ENCODE measurements around the gene SYCP3. TPM values are rescaled to one million over a fixed set of nuclear protein-coding genes. Genes with fewer than 3 reads are reported as not detected.

SYCP3 gene
- total RNA-seq, 1 experiment from 2014 or later: 0.19 TPM

GRCh38 chr12:101749657-101750056 lies 10.4 kb upstream of the SYCP3 start:
- no TSS peak for BruUV-seq (replicated peaks)
- Histone ChIP-seq H3K9me3 (ENCODE audit: low read depth, low read length, poor library complexity, severe bottlenecking) (no peaks in the 10 kb centered on the region), H3K36me3 (ENCODE audit: insufficient read depth, low read length, poor library complexity, severe bottlenecking) (no peaks in the 10 kb centered on the region), H3K4me1 (ENCODE audit: insufficient read depth, low read length, poor library complexity, severe bottlenecking) (no peaks in the 10 kb centered on the region), H3K4me3 (ENCODE audit: low read depth, low read length, poor library complexity, severe bottlenecking) (no peak overlapping the region), H3K27ac (ENCODE audit: low read depth, low read length, poor library complexity, severe bottlenecking) (no peak overlapping the region), H3K27me3 (replicated peaks; ENCODE audit: insufficient read depth, low read depth, low read length, poor library complexity) (no peaks in the 10 kb centered on the region)
- POLR2A ChIA-PET (ENCODE audit: low non-redundant PET): no interaction called here
- intact Hi-C loops (cut with micrococcal nuclease; ENCODE audit: unreplicated experiment): loop anchor here (5.0 kb wide), 1 partner anchor 257 kb away; no protein-coding TSS in a partner anchor
- CTCF ChIA-PET: no interaction called here
- DNase-seq (ENCODE audit: low spot score): no peak
- TF ChIP-seq CTCF (conservative IDR thresholded peaks at IDR 0.05; ENCODE audit: low read depth, low read length): no peak
- TF ChIP-seq EZH2 (IDR thresholded peaks at IDR 0.05; ENCODE audit: borderline replicate concordance, low read depth, low read length, poor library complexity, severe bottlenecking): no peak

- Histone ChIP-seq H3K4me1 (ENCODE audit: insufficient read depth, low read length, poor library complexity, severe bottlenecking) (no peaks in the 10 kb centered on the region), H3K4me3 (ENCODE audit: low read depth, low read length, poor library complexity, severe bottlenecking) (no peak overlapping the region), H3K27me3 (replicated peaks; ENCODE audit: insufficient read depth, low read depth, low read length, poor library complexity) (no peaks in the 10 kb centered on the region), H3K27ac (ENCODE audit: low read depth, low read length, poor library complexity, severe bottlenecking) (no peak overlapping the region), H3K36me3 (ENCODE audit: insufficient read depth, low read length, poor library complexity, severe bottlenecking) (no peaks in the 10 kb centered on the region), H3K9me3 (ENCODE audit: low read depth, low read length, poor library complexity, severe bottlenecking) (no peaks in the 10 kb centered on the region)
- intact Hi-C loops (cut with micrococcal nuclease; ENCODE audit: unreplicated experiment): no loop called here
- CTCF ChIA-PET: no interaction called here
- no peak for TF ChIP-seq EZH2 (IDR thresholded peaks at IDR 0.05; ENCODE audit: borderline replicate concordance, low read depth, low read length, poor library complexity, severe bottlenecking)
- DNase-seq (ENCODE audit: low spot score): no peak
- POLR2A ChIA-PET (ENCODE audit: low non-redundant PET): no interaction called here
- no TSS peak for BruUV-seq (replicated peaks)
Observed at GRCh38 chr12:101748907-101749306, 9.6 kb upstream of the SYCP3 start.

- TF ChIP-seq CTCF (conservative IDR thresholded peaks at IDR 0.05; ENCODE audit: low read depth, low read length) (no peak), EZH2 (IDR thresholded peaks at IDR 0.05; ENCODE audit: borderline replicate concordance, low read depth, low read length, poor library complexity, severe bottlenecking) (no peak)
- no peaks in the 10 kb centered on the region for H3K36me3 ChIP-seq (ENCODE audit: insufficient read depth, low read length, poor library complexity, severe bottlenecking)
- intact Hi-C loops (cut with micrococcal nuclease; ENCODE audit: unreplicated experiment): no loop called here
- ChIA-PET CTCF (no interaction called here), POLR2A (ENCODE audit: low non-redundant PET) (no interaction called here)
- BruUV-seq (replicated peaks): no TSS peak
- H3K4me3 ChIP-seq (ENCODE audit: low read depth, low read length, poor library complexity, severe bottlenecking): no peak overlapping the region
- no peaks in the 10 kb centered on the region for H3K9me3 ChIP-seq (ENCODE audit: low read depth, low read length, poor library complexity, severe bottlenecking)
- no peaks in the 10 kb centered on the region for H3K27me3 ChIP-seq (replicated peaks; ENCODE audit: insufficient read depth, low read depth, low read length, poor library complexity)
- H3K4me1 ChIP-seq (ENCODE audit: insufficient read depth, low read length, poor library complexity, severe bottlenecking): no peaks in the 10 kb centered on the region
- H3K27ac ChIP-seq (ENCODE audit: low read depth, low read length, poor library complexity, severe bottlenecking): no peak overlapping the region
- DNase-seq (ENCODE audit: low spot score): no peak
Observed at GRCh38 chr12:101747697-101748096, 8.4 kb upstream of the SYCP3 start.

GRCh38 chr12:101746661-101747060 lies 7.4 kb upstream of the SYCP3 start:
- H3K4me3 ChIP-seq (ENCODE audit: low read depth, low read length, poor library complexity, severe bottlenecking): no peak overlapping the region
- peak; percentile 3 for DNase-seq (ENCODE audit: low spot score)
- no TSS peak for BruUV-seq (replicated peaks)
- no peak for TF ChIP-seq EZH2 (IDR thresholded peaks at IDR 0.05; ENCODE audit: borderline replicate concordance, low read depth, low read length, poor library complexity, severe bottlenecking)
- no peak for TF ChIP-seq CTCF (conservative IDR thresholded peaks at IDR 0.05; ENCODE audit: low read depth, low read length)
- no peaks in the 10 kb centered on the region for H3K4me1 ChIP-seq (ENCODE audit: insufficient read depth, low read length, poor library complexity, severe bottlenecking)
- ChIA-PET POLR2A (ENCODE audit: low non-redundant PET) (no interaction called here), CTCF (interaction anchor here (0.5 kb wide), 1 partner anchor 13 kb away, joined by 9 read pairs; no protein-coding TSS in a partner anchor)
- H3K27me3 ChIP-seq (replicated peaks; ENCODE audit: insufficient read depth, low read depth, low read length, poor library complexity): no peaks in the 10 kb centered on the region
- H3K36me3 ChIP-seq (ENCODE audit: insufficient read depth, low read length, poor library complexity, severe bottlenecking): no peaks in the 10 kb centered on the region
- no peak overlapping the region for H3K27ac ChIP-seq (ENCODE audit: low read depth, low read length, poor library complexity, severe bottlenecking)
- no peaks in the 10 kb centered on the region for H3K9me3 ChIP-seq (ENCODE audit: low read depth, low read length, poor library complexity, severe bottlenecking)
- intact Hi-C loops (cut with micrococcal nuclease; ENCODE audit: unreplicated experiment): no loop called here
